HG03469 (cell line): Measurements from ENCODE around the gene PKLR.

Experiments used
- ATAC-seq: cut with Tn5 transposase; IDR thresholded peaks from one replicate; pipeline ENCODE4 v1.9.1; 2021; ENCODE audit warnings: mild to moderate bottlenecking, moderate library complexity, moderate number of reproducible peaks; ENCODE audit not compliant: unreplicated experiment

The PKLR gene

GRCh38 chr1:155286544-155286943, 14.7 kb downstream of the PKLR start:
- ATAC-seq, result no peak

GRCh38 chr1:155285631-155286044, 15.6 kb downstream of the PKLR start:
- ATAC-seq, result no peak

GRCh38 chr1:155285063-155285462, 16.2 kb downstream of the PKLR start:
- ATAC-seq, result no peak

- ATAC-seq, result no peak
These were observed 16.8 kb downstream of the PKLR start for GRCh38 chr1:155284476-155284875.

GRCh38 chr1:155282488-155283091, 18.6 kb downstream of the PKLR start:
- no peak for ATAC-seq

- no peak for ATAC-seq
These were observed 22.0 kb downstream of the PKLR start for GRCh38 chr1:155279268-155279667.

GRCh38 chr1:155278689-155279160, 22.5 kb downstream of the PKLR start:
- no peak for ATAC-seq

GRCh38 chr1:155277902-155278688, 23.1 kb downstream of the PKLR start:
- no peak for ATAC-seq

- ATAC-seq, result peak; percentile 50
These were observed 24.0 kb downstream of the PKLR start, which contains the start of gene HCN3 for GRCh38 chr1:155277070-155277901. Gene HCN3, plus strand, starts transcription at chr1:155277463. Its CDS starts 128 bp downstream, at chr1:155277591.

GRCh38 chr1:155273343-155274245, 27.6 kb downstream of the PKLR start, which contains the start of gene CLK2:
Gene CLK2, minus strand, starts transcription at chr1:155273504. Its CDS starts 2,527 bp downstream, at chr1:155270977.
- ATAC-seq, result peak; percentile 67

- no peak for ATAC-seq
These were observed 28.5 kb downstream of the PKLR start for GRCh38 chr1:155272466-155273342.

GRCh38 chr1:155269381-155269780, 31.9 kb downstream of the PKLR start:
- no peak for ATAC-seq

- no peak for ATAC-seq
These were observed 32.6 kb downstream of the PKLR start for GRCh38 chr1:155268630-155269029.

GRCh38 chr1:155267373-155267772, 33.9 kb downstream of the PKLR start:
- no peak for ATAC-seq

GRCh38 chr1:155266553-155266952, 34.7 kb downstream of the PKLR start:
- no peak for ATAC-seq

- no peak for ATAC-seq
These were observed 38.2 kb downstream of the PKLR start for GRCh38 chr1:155263067-155263466.

GRCh38 chr1:155261852-155262673, 39.2 kb downstream of the PKLR start, which contains the start of gene SCAMP3:
Gene SCAMP3, minus strand, starts transcription at chr1:155262360. Its CDS starts 209 bp downstream, at chr1:155262151.
- ATAC-seq, result peak; percentile 78

- ATAC-seq, result no peak
These were observed 39.8 kb downstream of the PKLR start for GRCh38 chr1:155261493-155261851.
